ENCODE measurements around the gene SNX32.

SNX32 gene

GRCh38 chr11:65794570-65795510, 38.9 kb upstream of the SNX32 start:
- H3K36me3 ChIP-seq (ENCODE audit: control insufficient read depth in 1 of 2, insufficient read depth in 2 of 2, low read depth in 1 of 2, low read length in 2 of 2): no peaks in the 10 kb centered on the region
- H3K27me3 ChIP-seq (ENCODE audit: control insufficient read depth in 1 of 2, insufficient read depth in 1 of 2, low read length in 2 of 2): peaks cover 74 to 89% of the 10 kb centered on the region in 2 experiments
- DNase-seq: no peak
- no peak overlapping the region for H3K23ac ChIP-seq (ENCODE audit: low read length in 2 of 2)
- no peaks in the 10 kb centered on the region for H3K9me3 ChIP-seq (ENCODE audit: control insufficient read depth, low read length)
- no peak overlapping the region for H3K4me2 ChIP-seq (ENCODE audit: low read length, poor library complexity, severe bottlenecking)
- H4K91ac ChIP-seq (ENCODE audit: low read length): no peak overlapping the region
- H3K14ac ChIP-seq (ENCODE audit: low read length in 2 of 2): no peak overlapping the region
- H3K27ac ChIP-seq (ENCODE audit: low read length, poor library complexity, severe bottlenecking): no peak overlapping the region
- H3K18ac ChIP-seq (ENCODE audit: low read depth in 1 of 2, low read length in 2 of 2): no peak overlapping the region
- H2AFZ ChIP-seq (ENCODE audit: low read depth, low read length): no peak overlapping the region
- no peak overlapping the region for H4K8ac ChIP-seq (ENCODE audit: low read length)
- no peaks in the 10 kb centered on the region for H3K79me1 ChIP-seq (replicated peaks; ENCODE audit: low read length, poor library complexity, severe bottlenecking)
- no peak overlapping the region for H3K4me3 ChIP-seq (ENCODE audit: insufficient read depth in 1 of 2, low read depth in 1 of 2, low read length in 2 of 2)
- H2BK12ac ChIP-seq (ENCODE audit: low read length in 2 of 2): no peak overlapping the region
- no peak overlapping the region for H2AK5ac ChIP-seq (ENCODE audit: low read length, severe bottlenecking)
- H2BK120ac ChIP-seq (ENCODE audit: low read depth, low read length): no peak overlapping the region
- H2BK5ac ChIP-seq (ENCODE audit: low read depth, low read length, poor library complexity, severe bottlenecking): no peak overlapping the region
- H3K9ac ChIP-seq (ENCODE audit: low read length): no peak overlapping the region
- no peak overlapping the region for H3K4ac ChIP-seq (ENCODE audit: low read depth in 1 of 2, low read length in 2 of 2)
- H3K4me1 ChIP-seq (ENCODE audit: control insufficient read depth, insufficient read depth, low read depth, low read length): peaks cover 1% of the 10 kb centered on the region
- 91% methylated on average over 42 of the region's 42 CpGs for WGBS
- H2BK15ac ChIP-seq (ENCODE audit: low read depth, poor library complexity, severe bottlenecking): no peak overlapping the region

- WGBS: 70% methylated on average over 13 of the region's 15 CpGs
- H4K8ac ChIP-seq (ENCODE audit: low read length): no peak overlapping the region
- H4K91ac ChIP-seq (ENCODE audit: low read length): no peak overlapping the region
- H3K9ac ChIP-seq (ENCODE audit: low read length): no peak overlapping the region
- H2BK120ac ChIP-seq (ENCODE audit: low read depth, low read length): no peak overlapping the region
- H3K4ac ChIP-seq (ENCODE audit: low read depth in 1 of 2, low read length in 2 of 2): no peak overlapping the region
- H3K14ac ChIP-seq (ENCODE audit: low read length in 2 of 2): no peak overlapping the region
- no peaks in the 10 kb centered on the region for H3K36me3 ChIP-seq (ENCODE audit: control insufficient read depth in 1 of 2, insufficient read depth in 2 of 2, low read depth in 1 of 2, low read length in 2 of 2)
- H3K4me1 ChIP-seq (ENCODE audit: control insufficient read depth, insufficient read depth, low read depth, low read length): peaks cover 4% of the 10 kb centered on the region
- no peak overlapping the region for H2BK15ac ChIP-seq (ENCODE audit: low read depth, poor library complexity, severe bottlenecking)
- peak; percentile 28 for DNase-seq
- no peak overlapping the region for H3K18ac ChIP-seq (ENCODE audit: low read depth in 1 of 2, low read length in 2 of 2)
- H3K27ac ChIP-seq (ENCODE audit: low read length, poor library complexity, severe bottlenecking): no peak overlapping the region
- no peaks in the 10 kb centered on the region for H3K9me3 ChIP-seq (ENCODE audit: control insufficient read depth, low read length)
- no peak overlapping the region for H2BK5ac ChIP-seq (ENCODE audit: low read depth, low read length, poor library complexity, severe bottlenecking)
- no peak overlapping the region for H2BK12ac ChIP-seq (ENCODE audit: low read length in 2 of 2)
- no peak overlapping the region for H3K23ac ChIP-seq (ENCODE audit: low read length in 2 of 2)
- H3K4me2 ChIP-seq (ENCODE audit: low read length, poor library complexity, severe bottlenecking): no peak overlapping the region
- no peak overlapping the region for H2AFZ ChIP-seq (ENCODE audit: low read depth, low read length)
- no peaks in the 10 kb centered on the region for H3K79me1 ChIP-seq (replicated peaks; ENCODE audit: low read length, poor library complexity, severe bottlenecking)
- H3K4me3 ChIP-seq (ENCODE audit: insufficient read depth in 1 of 2, low read depth in 1 of 2, low read length in 2 of 2): no peak overlapping the region
- H2AK5ac ChIP-seq (ENCODE audit: low read length, severe bottlenecking): no peak overlapping the region
- peaks cover 61 to 87% of the 10 kb centered on the region in 2 experiments for H3K27me3 ChIP-seq (ENCODE audit: control insufficient read depth in 1 of 2, insufficient read depth in 1 of 2, low read length in 2 of 2)
These were observed 36.8 kb upstream of the SNX32 start for GRCh38 chr11:65796726-65797601.

GRCh38 chr11:65797711-65798110, 36.1 kb upstream of the SNX32 start:
- WGBS: 79% methylated on average over 13 of the region's 13 CpGs
- no peak overlapping the region for H2AFZ ChIP-seq (ENCODE audit: low read depth, low read length)

DNA sequence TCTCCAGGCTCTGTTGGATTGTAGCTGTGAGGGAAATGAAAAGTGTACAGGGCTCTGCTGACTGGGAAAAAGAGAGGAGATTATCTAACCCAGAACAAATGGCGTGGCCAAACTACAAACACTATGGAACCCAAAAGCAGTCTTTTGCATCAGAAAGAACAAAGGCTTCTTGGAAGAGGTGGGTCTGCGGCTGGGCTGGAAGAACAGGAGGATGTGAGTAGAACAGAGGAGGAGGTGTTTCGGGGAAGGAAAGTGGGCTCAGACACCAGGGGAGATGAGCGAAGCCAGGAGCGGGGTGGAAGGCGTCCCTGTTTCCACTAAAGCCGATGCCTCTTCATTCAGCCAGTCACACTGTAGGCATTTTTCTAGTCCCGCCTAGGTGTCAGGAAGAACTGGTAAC, 34.9 kb upstream of the SNX32 start:
- no peak for DNase-seq
- no peak overlapping the region for H2BK120ac ChIP-seq (ENCODE audit: low read depth, low read length)

More at GRCh38 chr11:65797711-65798110, 36.1 kb upstream of the SNX32 start:
- H3K9ac ChIP-seq (ENCODE audit: low read length): no peak overlapping the region
- no peak overlapping the region for H2BK120ac ChIP-seq (ENCODE audit: low read depth, low read length)
- no peaks in the 10 kb centered on the region for H3K9me3 ChIP-seq (ENCODE audit: control insufficient read depth, low read length)
- no peak overlapping the region for H3K4me3 ChIP-seq (ENCODE audit: insufficient read depth in 1 of 2, low read depth in 1 of 2, low read length in 2 of 2)
- DNase-seq: no peak
- H4K8ac ChIP-seq (ENCODE audit: low read length): no peak overlapping the region
- H2BK12ac ChIP-seq (ENCODE audit: low read length in 2 of 2): no peak overlapping the region
- H3K79me1 ChIP-seq (replicated peaks; ENCODE audit: low read length, poor library complexity, severe bottlenecking): no peaks in the 10 kb centered on the region
- no peak overlapping the region for H2BK5ac ChIP-seq (ENCODE audit: low read depth, low read length, poor library complexity, severe bottlenecking)
- H3K18ac ChIP-seq (ENCODE audit: low read depth in 1 of 2, low read length in 2 of 2): no peak overlapping the region
- peaks cover 54 to 83% of the 10 kb centered on the region in 2 experiments for H3K27me3 ChIP-seq (ENCODE audit: control insufficient read depth in 1 of 2, insufficient read depth in 1 of 2, low read length in 2 of 2)
- H2AK5ac ChIP-seq (ENCODE audit: low read length, severe bottlenecking): no peak overlapping the region
- H3K4me1 ChIP-seq (ENCODE audit: control insufficient read depth, insufficient read depth, low read depth, low read length): peaks cover 4% of the 10 kb centered on the region
- no peak overlapping the region for H3K27ac ChIP-seq (ENCODE audit: low read length, poor library complexity, severe bottlenecking)
- no peak overlapping the region for H3K4me2 ChIP-seq (ENCODE audit: low read length, poor library complexity, severe bottlenecking)
- no peaks in the 10 kb centered on the region for H3K36me3 ChIP-seq (ENCODE audit: control insufficient read depth in 1 of 2, insufficient read depth in 2 of 2, low read depth in 1 of 2, low read length in 2 of 2)
- H3K14ac ChIP-seq (ENCODE audit: low read length in 2 of 2): peak overlapping the region in 1 of 2 experiments; percentile 62
- no peak overlapping the region for H3K23ac ChIP-seq (ENCODE audit: low read length in 2 of 2)
- H3K4ac ChIP-seq (ENCODE audit: low read depth in 1 of 2, low read length in 2 of 2): no peak overlapping the region
- peak overlapping the region; percentile 37 for H4K91ac ChIP-seq (ENCODE audit: low read length)
- H2BK15ac ChIP-seq (ENCODE audit: low read depth, poor library complexity, severe bottlenecking): no peak overlapping the region

More for the DNA sequence above, 34.9 kb upstream of the SNX32 start:
- Histone ChIP-seq H3K36me3 (ENCODE audit: control insufficient read depth in 1 of 2, insufficient read depth in 2 of 2, low read depth in 1 of 2, low read length in 2 of 2) (no peaks in the 10 kb centered on the region), H2BK15ac (ENCODE audit: low read depth, poor library complexity, severe bottlenecking) (no peak overlapping the region), H4K91ac (ENCODE audit: low read length) (no peak overlapping the region), H2BK5ac (ENCODE audit: low read depth, low read length, poor library complexity, severe bottlenecking) (no peak overlapping the region), H3K4ac (ENCODE audit: low read depth in 1 of 2, low read length in 2 of 2) (no peak overlapping the region), H3K9ac (ENCODE audit: low read length) (no peak overlapping the region), H2AFZ (ENCODE audit: low read depth, low read length) (no peak overlapping the region), H3K79me1 (replicated peaks; ENCODE audit: low read length, poor library complexity, severe bottlenecking) (no peaks in the 10 kb centered on the region), H3K9me3 (ENCODE audit: control insufficient read depth, low read length) (no peaks in the 10 kb centered on the region), H3K4me1 (ENCODE audit: control insufficient read depth, insufficient read depth, low read depth, low read length) (peaks cover 4% of the 10 kb centered on the region), H3K27ac (ENCODE audit: low read length, poor library complexity, severe bottlenecking) (no peak overlapping the region), H3K4me2 (ENCODE audit: low read length, poor library complexity, severe bottlenecking) (no peak overlapping the region), H2AK5ac (ENCODE audit: low read length, severe bottlenecking) (no peak overlapping the region), H3K27me3 (ENCODE audit: control insufficient read depth in 1 of 2, insufficient read depth in 1 of 2, low read length in 2 of 2) (peaks cover 55 to 83% of the 10 kb centered on the region in 2 experiments), H3K14ac (ENCODE audit: low read length in 2 of 2) (no peak overlapping the region), H4K8ac (ENCODE audit: low read length) (no peak overlapping the region), H3K23ac (ENCODE audit: low read length in 2 of 2) (no peak overlapping the region), H2BK12ac (ENCODE audit: low read length in 2 of 2) (no peak overlapping the region), H3K18ac (ENCODE audit: low read depth in 1 of 2, low read length in 2 of 2) (no peak overlapping the region), H3K4me3 (ENCODE audit: insufficient read depth in 1 of 2, low read depth in 1 of 2, low read length in 2 of 2) (no peak overlapping the region)
- WGBS: 98% methylated on average over 7 of the region's 8 CpGs
